OCI-LY7 (cell line): ENCODE data around the gene MPZL2. TPM values are rescaled to one million over a fixed set of nuclear protein-coding genes. Genes with fewer than 3 reads are reported as not detected.

Experiments
- BruUV-seq: library from RNA; stranded (reverse); fragments of 400-500 nt; replicated peaks from 2 replicates; lab custom pipeline; 2021; lab: Mats Ljungman, UMichigan
- CTCF ChIA-PET: fragments of 300-600 bp; sonication (Branson Sonifier 250); formaldehyde crosslinking; loops from one replicate; lab custom pipeline; 2022; ENCODE audit warnings: antibody characterized with exemption; ENCODE audit not compliant: unreplicated experiment; lab: Charles Lee
- POLR2A ChIA-PET: fragments of 300-600 bp; sonication (Branson Sonifier 250); formaldehyde crosslinking; loops from one replicate; lab custom pipeline; 2022; ENCODE audit warnings: antibody characterized with exemption; lab: Charles Lee
- DNase-seq: peaks from one replicate; pipeline ENCODE4 v3.0.0-alpha.2; 2015; ENCODE audit warnings: low spot score
- H2AFZ ChIP-seq: fragments of 200-600 bp; sonication (generic), shearing (Covaris generic); 2 replicates; pipeline ENCODE4 v1.6.1; 2014; ENCODE audit warnings: mild to moderate bottlenecking, antibody characterized with exemption, low read length, moderate library complexity
- H3K27ac ChIP-seq: fragments of 200-600 bp; sonication (generic); 2 replicates; pipeline ENCODE4 v1.5.1; 2014; ENCODE audit warnings: mixed run types, low read depth, mild to moderate bottlenecking, moderate library complexity, low read length, inconsistent platforms; ENCODE audit not compliant: poor library complexity, severe bottlenecking
- H3K36me3 ChIP-seq: fragments of 200-600 bp; sonication (generic); 2 replicates; pipeline ENCODE4 v1.6.1; 2014; ENCODE audit warnings: mild to moderate bottlenecking, antibody characterized with exemption, low read length, moderate library complexity, mixed read lengths; ENCODE audit not compliant: insufficient read depth
- H3K4me1 ChIP-seq: fragments of 200-600 bp; sonication (generic); 2 replicates; pipeline ENCODE4 v1.5.1; 2014; ENCODE audit warnings: mild to moderate bottlenecking, low read length; ENCODE audit not compliant: insufficient read depth, poor library complexity, severe bottlenecking
- H3K4me2 ChIP-seq: fragments of 200-600 bp; sonication (generic); 2 replicates; pipeline ENCODE4 v1.6.1; 2014; ENCODE audit warnings: mild to moderate bottlenecking, low read length
- H3K4me3 ChIP-seq: fragments of 200-600 bp; sonication (generic); 2 replicates; pipeline ENCODE4 v1.5.1; 2014; ENCODE audit warnings: mild to moderate bottlenecking, low read depth, low read length; ENCODE audit not compliant: poor library complexity, severe bottlenecking
- H3K79me2 ChIP-seq: fragments of 200-600 bp; sonication (generic); 2 replicates; pipeline ENCODE4 v1.6.1; 2016; ENCODE audit warnings: low read depth, mild to moderate bottlenecking, low read length, moderate library complexity, mixed read lengths; ENCODE audit not compliant: insufficient read depth
- H3K9me2 ChIP-seq: fragments of 200-600 bp; sonication (generic); 2 replicates; pipeline ENCODE4 v1.6.1; 2016; ENCODE audit warnings: mild to moderate bottlenecking, low read length, mixed read lengths; ENCODE audit not compliant: insufficient read depth
- H3K9me3 ChIP-seq: fragments of 200-600 bp; sonication (generic); 2 replicates; pipeline ENCODE4 v1.6.1; 2014; ENCODE audit warnings: mild to moderate bottlenecking, mixed run types, low read length, mixed read lengths
- H4K20me1 ChIP-seq: fragments of 200-600 bp; sonication (generic); 2 replicates; pipeline ENCODE4 v1.6.1; 2014; ENCODE audit warnings: mild to moderate bottlenecking, antibody characterized with exemption, low read length, moderate library complexity, mixed read lengths; ENCODE audit not compliant: insufficient read depth
- EZH2phosphoT487 ChIP-seq: fragments of 200-600 bp; sonication (generic); IDR thresholded peaks from 2 replicates; pipeline ENCODE4 v1.6.1; 2018; ENCODE audit warnings: low read depth, borderline replicate concordance, mild to moderate bottlenecking, mixed run types, antibody characterized with exemption, low read length, moderate library complexity, mixed read lengths
- intact Hi-C: fragments of 100-400 bp; cut with micrococcal nuclease; formaldehyde crosslinking; loops from one replicate; pipeline ENCODE4 v1.10.0; 2022; ENCODE audit not compliant: unreplicated experiment
- total RNA-seq, 2 experiments: library from RNA; depleted of rRNA in 1 of 2; stranded (reverse); fragments of >200 nt in 1 of 2; shearing (Covaris generic) in 1 of 2; gene quantifications; 2 replicates each; pipeline ENCODE4 v1.2.3, GENCODE V29; 2014 to 2022
- TF ChIP-seq, protein P1 (sequence below): fragments of 200-600 bp; sonication (generic); conservative IDR thresholded peaks from 2 replicates; pipeline ENCODE4 v1.5.1; 2014; ENCODE audit warnings: mild to moderate bottlenecking, antibody characterized with exemption, low read length, moderate library complexity, mixed read lengths

Gene MPZL2
- total RNA-seq, 2 experiments from 2014 or later, result not detected

DNA sequence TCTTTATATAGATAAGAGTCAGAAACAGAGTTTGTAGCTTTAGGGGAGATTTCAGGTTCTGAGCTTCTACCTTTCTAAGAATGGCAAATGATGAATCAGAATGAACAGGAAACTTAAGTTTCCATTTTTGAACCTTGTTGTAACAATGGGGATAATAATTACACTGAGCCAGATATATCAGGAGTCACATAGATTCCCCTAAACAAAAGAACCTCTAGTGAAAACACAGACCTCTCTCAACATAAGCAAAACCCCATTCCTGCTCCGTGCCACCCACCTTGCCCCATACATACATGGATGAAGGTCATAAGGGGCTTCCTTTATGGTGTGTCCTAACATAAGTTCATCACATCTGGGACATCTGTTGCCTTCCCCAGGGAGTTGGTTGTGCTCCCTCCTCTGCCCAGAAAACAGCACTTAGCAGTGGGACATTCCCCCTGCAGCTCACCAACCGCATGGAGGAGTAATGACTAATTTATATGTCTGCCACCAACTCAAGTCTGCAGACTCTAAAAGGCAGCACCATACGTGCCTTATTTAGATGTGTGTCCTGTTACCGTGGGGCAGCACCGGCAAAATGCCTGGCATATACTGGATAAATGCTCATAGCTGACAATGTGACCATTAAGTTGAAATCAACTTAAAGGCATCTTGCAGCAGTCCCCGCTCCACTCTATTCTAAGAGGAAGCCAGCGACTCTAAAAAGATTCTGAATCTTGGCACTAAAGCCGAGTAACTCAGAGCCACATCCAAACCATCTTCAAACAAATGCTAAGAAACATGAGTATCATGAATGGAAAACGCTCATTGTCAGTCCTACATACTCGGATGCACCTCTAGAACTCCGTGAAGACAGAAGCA, 47.2 kb downstream of the MPZL2 start:
- TF ChIP-seq EZH2phosphoT487, result no peak
- TF ChIP-seq, protein P1, sequence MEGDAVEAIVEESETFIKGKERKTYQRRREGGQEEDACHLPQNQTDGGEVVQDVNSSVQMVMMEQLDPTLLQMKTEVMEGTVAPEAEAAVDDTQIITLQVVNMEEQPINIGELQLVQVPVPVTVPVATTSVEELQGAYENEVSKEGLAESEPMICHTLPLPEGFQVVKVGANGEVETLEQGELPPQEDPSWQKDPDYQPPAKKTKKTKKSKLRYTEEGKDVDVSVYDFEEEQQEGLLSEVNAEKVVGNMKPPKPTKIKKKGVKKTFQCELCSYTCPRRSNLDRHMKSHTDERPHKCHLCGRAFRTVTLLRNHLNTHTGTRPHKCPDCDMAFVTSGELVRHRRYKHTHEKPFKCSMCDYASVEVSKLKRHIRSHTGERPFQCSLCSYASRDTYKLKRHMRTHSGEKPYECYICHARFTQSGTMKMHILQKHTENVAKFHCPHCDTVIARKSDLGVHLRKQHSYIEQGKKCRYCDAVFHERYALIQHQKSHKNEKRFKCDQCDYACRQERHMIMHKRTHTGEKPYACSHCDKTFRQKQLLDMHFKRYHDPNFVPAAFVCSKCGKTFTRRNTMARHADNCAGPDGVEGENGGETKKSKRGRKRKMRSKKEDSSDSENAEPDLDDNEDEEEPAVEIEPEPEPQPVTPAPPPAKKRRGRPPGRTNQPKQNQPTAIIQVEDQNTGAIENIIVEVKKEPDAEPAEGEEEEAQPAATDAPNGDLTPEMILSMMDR, result no peak
- no peak for DNase-seq
- peaks cover 45% of the 10 kb centered on the region for H3K4me1 ChIP-seq
- H2AFZ ChIP-seq, result peak overlapping the region; percentile 37
- intact Hi-C loops, result no loop called here
- no peaks in the 10 kb centered on the region for H3K9me2 ChIP-seq
- no peaks in the 10 kb centered on the region for H4K20me1 ChIP-seq
- no peaks in the 10 kb centered on the region for H3K79me2 ChIP-seq
- H3K4me3 ChIP-seq, result no peak overlapping the region
- peak overlapping the region; percentile 17; the same call in 1 of the 2 replicates for H3K4me2 ChIP-seq
- ChIA-PET CTCF (interaction anchor here (0.6 to 0.7 kb wide), 2 partner anchors 50 to 91 kb away, joined by 3 read pairs; no protein-coding TSS in a partner anchor), POLR2A (interaction anchor here (0.5 kb wide), 1 partner anchor 785 kb away, joined by 4 read pairs; no protein-coding TSS in a partner anchor)
- H3K27ac ChIP-seq, result no peak overlapping the region
- no TSS peak for BruUV-seq
- no peaks in the 10 kb centered on the region for H3K36me3 ChIP-seq
- no peaks in the 10 kb centered on the region for H3K9me3 ChIP-seq

DNA sequence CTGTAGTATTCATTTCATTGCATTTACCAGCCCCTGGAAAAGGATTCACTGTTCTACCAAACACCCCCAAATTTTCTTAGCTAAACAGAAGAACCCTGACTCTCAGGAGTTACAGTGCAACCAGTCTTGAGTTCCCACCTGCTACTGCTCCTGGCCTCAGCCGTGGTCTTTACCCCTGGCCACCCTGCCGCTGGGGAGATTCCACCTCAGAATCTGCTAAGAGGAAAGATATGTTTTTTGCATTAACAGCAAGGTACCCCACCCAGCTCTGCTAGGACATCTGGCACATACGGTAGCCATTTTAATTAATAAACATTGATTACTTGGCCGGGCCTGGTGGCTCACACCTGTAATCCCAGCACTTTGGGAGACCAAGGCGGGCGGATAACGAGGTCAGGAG, 48.3 kb downstream of the MPZL2 start:
- Histone ChIP-seq H3K4me3 (no peak overlapping the region), H2AFZ (peak overlapping the region; percentile 90), H3K9me3 (no peaks in the 10 kb centered on the region), H3K27ac (no peak overlapping the region), H3K4me2 (peak overlapping the region; percentile 69), H3K79me2 (no peaks in the 10 kb centered on the region), H3K36me3 (no peaks in the 10 kb centered on the region), H4K20me1 (no peaks in the 10 kb centered on the region), H3K4me1 (peaks cover 45% of the 10 kb centered on the region), H3K9me2 (no peaks in the 10 kb centered on the region)
- ChIA-PET CTCF (no interaction called here), POLR2A (interaction anchor here (1.6 kb wide), 1 partner anchor 31 kb away, joined by 4 read pairs; no protein-coding TSS in a partner anchor)
- TF ChIP-seq, protein P1, result no peak
- TF ChIP-seq EZH2phosphoT487, result no peak
- no peak for DNase-seq
- intact Hi-C loops, result no loop called here
- no TSS peak for BruUV-seq

DNA sequence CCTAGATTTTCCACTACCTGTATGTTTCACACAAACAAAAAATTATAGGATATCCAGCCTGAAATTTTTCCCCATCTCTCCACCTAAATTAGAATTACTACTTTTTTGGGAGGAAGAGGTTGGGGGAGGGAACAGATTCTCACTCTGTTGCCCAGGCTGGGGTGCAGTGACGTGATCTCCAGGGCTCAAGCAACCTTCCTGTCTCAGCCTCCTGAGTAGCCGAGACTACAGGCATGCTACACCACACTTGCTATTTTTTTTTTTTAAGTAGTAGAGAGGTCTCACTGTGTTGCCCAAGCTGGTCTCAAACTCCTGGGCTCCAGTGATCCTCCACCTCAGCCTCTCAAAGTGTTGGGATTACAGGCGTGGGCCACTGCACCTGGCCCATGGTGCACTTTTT, 48.8 kb downstream of the MPZL2 start:
- peak overlapping the region; percentile 90 for H2AFZ ChIP-seq
- no peaks in the 10 kb centered on the region for H3K9me2 ChIP-seq
- H3K4me1 ChIP-seq, result peaks cover 45% of the 10 kb centered on the region
- TF ChIP-seq, protein P1, result no peak
- H3K36me3 ChIP-seq, result no peaks in the 10 kb centered on the region
- H3K4me2 ChIP-seq, result peak overlapping the region; percentile 69
- no peaks in the 10 kb centered on the region for H4K20me1 ChIP-seq
- DNase-seq, result peak; percentile 45
- POLR2A ChIA-PET, result interaction anchor here (0.7 to 1.6 kb wide), 5 partner anchors 9 to 105 kb away, joined by 3 to 13 read pairs (median 4); partner anchors contain the start of gene JAML
- no peak overlapping the region for H3K4me3 ChIP-seq
- BruUV-seq, result no TSS peak
- no peaks in the 10 kb centered on the region for H3K9me3 ChIP-seq
- CTCF ChIA-PET, result no interaction called here
- H3K79me2 ChIP-seq, result no peaks in the 10 kb centered on the region
- intact Hi-C loops, result no loop called here
- no peak overlapping the region for H3K27ac ChIP-seq
